GM19043 (cell line): ENCODE data around the gene ZNF74.
"Not testable (repeated sequence)": the region's sequence is repeated elsewhere in the genome, so short reads cannot be mapped to it uniquely, and the experiment has no call there.

ENCODE experiments used
- ATAC-seq: cut with Tn5 transposase; IDR thresholded peaks from one replicate; pipeline ENCODE4 v1.9.1; 2021; ENCODE audit warnings: low read depth; ENCODE audit not compliant: unreplicated experiment

Gene ZNF74

GRCh38 chr22:20415699-20416098 lies 21.7 kb downstream of the ZNF74 start:
- ATAC-seq = not testable (repeated sequence)

- no peak for ATAC-seq
Observed at GRCh38 chr22:20418211-20418788, 24.3 kb downstream of the ZNF74 start.

GRCh38 chr22:20419664-20419951 lies 25.7 kb downstream of the ZNF74 start:
- ATAC-seq = no peak

GRCh38 chr22:20420157-20420842 lies 26.3 kb downstream of the ZNF74 start:
- no peak for ATAC-seq

DNA sequence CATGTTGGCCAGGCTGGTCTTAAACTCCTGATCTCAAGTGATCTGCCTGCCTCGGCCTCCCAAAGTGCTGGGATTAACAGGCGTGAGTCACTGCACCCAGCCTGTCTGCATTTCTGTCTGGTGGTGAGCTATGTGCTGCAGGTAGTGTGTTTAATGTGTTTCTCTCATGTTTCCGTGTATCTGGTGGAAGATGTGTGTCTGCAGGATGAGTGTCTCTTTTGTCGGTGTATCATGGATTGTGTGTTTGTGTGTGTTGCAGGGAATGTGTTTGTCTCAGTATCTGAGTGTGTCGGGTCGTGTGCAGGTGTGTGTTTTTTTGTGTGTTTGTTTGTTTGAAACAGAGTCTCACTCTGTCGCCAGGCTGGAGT lies 27.5 kb downstream of the ZNF74 start:
- no peak for ATAC-seq

GRCh38 chr22:20422271-20423007 lies 28.5 kb downstream of the ZNF74 start:
- no peak for ATAC-seq

GRCh38 chr22:20423008-20423905 lies 29.3 kb downstream of the ZNF74 start:
- ATAC-seq = no peak

- no peak for ATAC-seq
Observed at GRCh38 chr22:20423906-20424551, 30.1 kb downstream of the ZNF74 start.

DNA sequence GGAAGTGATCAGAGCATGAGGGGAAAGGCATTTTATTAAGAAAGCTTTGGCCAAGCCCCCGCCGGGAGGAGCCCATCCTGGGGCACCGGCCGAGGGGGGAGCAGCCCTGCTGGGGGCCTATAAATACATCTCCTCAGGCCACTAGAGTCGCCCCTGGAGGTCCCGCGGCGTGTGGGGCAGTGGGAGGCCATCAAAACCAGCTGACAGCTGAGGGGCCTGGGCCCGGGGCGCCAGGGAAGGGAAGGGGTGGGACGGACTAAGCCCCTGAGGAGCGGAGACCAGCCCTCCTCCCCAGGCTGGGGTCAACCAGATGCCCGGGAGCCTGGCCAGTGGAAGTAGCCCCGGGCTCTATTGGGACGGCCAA lies 30.6 kb downstream of the ZNF74 start:
- ATAC-seq = no peak

DNA sequence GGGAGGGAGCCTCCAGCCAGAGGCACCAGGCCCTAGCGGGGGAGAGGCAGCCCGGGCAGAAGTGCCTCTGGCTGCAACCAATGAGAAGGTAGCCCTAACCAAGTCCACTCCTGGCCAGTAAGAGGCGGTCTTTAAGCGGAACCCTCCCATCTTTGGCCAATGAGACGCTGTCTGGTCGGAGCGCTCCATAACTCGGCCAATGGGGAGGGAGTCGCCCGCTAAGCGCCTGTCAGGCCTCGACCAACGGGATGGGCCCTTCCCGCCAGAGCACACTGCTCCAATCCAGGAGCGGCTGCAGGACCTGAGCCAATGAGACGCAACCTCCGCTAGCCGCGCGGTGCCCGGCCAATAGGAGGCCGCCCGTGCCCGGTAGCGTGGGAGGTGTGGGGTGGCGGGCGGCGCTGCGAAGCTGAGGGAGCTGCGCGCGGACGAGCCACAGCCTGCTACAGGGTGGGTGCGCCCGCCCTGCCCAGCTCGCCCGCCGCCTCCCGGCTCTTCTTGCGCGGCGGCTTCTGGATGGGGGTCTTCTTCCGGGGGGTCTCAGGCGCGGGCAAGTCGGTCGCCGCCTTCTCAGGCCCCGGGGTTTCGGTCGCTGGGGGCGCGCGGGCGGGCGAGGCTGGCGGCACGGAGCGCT lies 31.1 kb downstream of the ZNF74 start:
- no peak for ATAC-seq

DNA sequence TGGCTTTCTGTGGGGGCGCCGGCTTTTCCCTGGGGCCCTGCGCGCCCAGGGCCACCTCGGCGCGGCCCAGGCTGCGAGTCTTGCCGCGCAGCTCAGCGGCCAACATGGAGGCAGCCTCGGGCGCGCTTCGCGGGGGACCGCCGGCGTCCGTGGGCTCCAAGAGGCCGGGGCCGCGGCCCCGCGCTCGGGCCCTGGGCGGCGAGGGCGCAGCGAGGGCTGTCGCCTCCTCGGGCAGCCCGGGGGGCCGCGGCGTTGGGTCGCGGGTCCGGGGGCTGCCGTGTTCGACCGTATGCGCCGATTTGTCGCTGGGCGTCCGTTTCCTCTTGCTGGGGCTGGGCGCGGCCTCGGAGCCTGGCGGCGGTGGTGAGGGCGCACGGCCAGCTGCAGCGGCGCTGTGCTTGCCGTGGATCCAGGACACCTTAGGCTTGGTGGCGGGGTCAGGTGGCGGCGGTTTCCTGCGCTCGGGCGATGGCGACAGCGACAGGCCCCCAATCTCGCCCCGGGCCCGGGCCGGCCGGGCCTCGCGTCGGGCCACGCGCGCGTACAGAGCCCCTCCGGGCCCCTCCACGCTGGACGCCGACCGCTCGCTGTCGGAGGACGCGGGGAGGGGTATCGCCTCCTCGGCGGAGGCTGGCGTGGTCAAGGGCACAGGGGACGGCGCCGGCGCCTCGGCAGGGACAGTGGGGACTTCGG lies 31.8 kb downstream of the ZNF74 start:
- ATAC-seq = no peak

- ATAC-seq = no peak
Observed at GRCh38 chr22:20426259-20426615, 32.3 kb downstream of the ZNF74 start.

DNA sequence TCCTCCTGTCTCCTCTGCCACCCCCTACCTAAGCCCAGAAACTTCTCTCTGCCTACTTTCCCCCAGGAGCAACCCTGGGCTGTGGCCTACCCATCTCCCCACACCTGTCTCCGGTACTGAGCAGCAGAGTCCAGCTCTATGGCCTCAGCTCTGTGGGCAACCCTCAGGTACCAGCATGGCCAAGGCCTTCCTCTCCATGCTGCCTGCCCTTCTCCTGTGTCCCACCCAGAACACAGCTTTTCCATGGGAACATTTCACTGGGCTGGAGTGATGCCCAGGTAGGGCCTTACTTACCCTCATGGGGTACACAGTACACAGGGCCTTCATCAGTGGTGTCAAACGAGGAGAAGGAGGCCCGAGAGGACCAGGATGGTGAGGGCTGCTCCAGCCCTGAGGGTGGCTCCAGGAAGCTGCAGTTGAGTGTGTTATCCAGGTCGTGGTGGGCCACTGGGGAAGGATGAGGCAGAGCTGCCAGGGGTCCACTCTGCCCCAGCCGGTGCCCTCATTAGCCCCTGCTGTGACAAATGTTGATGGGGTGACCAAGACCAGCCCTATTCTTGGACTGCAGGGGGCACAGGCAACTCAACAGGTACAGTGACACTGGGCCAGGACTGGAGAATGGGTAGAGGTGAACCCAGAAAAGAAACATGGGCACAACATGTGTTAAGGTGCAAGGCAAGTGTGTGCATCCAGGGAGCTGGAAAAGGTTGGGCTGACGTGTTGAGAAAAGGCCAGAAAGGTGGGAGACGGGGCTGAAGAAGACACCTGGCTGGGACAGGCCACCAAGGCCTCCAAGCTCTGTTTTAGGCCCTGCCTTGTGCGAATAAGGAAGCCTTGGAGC lies 33.4 kb downstream of the ZNF74 start:
- no peak for ATAC-seq

DNA sequence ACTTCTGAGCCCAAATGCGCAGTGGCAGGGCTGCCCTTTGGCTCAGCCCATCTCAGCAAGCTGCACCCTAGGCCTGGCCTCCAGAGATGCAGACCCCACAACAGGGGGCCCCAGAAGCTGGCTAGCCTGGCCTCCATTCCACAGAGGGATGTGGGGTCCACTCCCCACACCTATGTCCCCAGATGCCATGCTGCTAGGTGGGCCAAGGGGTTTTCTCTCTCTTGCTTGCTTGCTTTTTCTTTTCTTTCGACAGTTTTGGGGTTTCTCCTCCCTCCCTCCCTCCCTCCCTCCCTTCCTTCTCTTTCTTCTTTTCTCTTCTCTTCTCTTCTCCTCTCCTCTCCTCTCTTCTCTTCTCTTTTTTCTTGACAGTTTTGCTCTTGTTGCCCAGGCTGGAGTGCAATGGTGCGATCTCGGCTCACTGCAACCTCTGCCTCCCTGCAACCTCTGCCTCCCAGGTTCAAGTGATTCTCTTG lies 34.0 kb downstream of the ZNF74 start:
- ATAC-seq = no peak

GRCh38 chr22:20428496-20429253 lies 34.7 kb downstream of the ZNF74 start:
- ATAC-seq = no peak

- ATAC-seq = no peak
Observed at GRCh38 chr22:20429254-20430100, 35.5 kb downstream of the ZNF74 start.

DNA sequence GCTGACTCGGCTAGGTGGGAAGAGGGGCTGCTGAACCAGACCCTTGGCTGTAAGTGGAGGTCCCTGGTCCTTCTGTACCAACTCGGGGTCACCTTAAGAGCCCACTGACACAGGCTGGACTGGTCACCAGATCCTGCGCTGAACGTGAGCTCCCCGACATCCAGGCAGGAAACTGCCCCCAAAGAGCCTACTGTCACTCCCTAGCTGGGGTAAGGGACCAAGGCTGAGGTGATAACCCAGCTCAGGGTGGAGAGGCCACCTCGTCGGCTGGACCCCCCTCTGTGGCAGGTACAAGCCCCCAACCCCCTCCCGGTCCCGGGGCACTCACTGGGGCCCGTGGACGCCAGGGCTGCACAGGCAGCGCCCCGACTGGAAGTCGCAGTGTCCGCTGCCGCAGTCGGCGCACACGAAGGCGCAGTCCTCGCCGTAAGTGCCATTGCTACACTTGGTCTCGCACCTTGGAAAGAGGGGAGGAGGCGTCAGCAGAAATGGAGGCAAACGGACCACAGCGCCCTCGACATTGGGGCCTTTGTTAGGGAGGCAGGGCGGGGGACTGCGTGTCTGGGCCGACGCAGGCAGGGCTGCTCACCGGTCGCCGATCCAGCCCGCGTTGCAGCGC lies 36.3 kb downstream of the ZNF74 start:
- ATAC-seq = no peak
